ENCODE measurements around the gene RAPGEF4.
A peak's percentile ranks its signal among the peaks of the same experiment; 100 is the strongest.

RAPGEF4 gene

DNA sequence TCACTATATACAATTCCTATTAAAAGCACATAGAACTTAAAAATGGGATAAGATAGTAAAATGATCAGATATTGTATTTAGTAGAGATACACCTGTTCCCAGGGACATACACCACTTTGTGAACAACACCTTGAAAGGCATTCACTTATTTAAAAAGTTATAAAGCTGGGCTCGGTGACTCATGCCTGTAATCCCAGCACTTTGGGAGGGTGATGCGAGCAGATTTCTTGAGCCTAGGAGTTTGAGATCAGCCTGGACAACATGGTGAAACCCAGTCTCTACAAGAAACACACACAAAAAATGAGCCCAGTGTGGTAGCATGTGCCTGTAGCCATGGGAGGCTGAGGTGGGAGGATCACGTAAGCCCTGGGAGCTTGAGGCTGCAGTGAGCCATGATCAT is 90.9 kb downstream of the RAPGEF4 start:
- DNase-seq (ENCODE audit: low spot score): no peak

DNA sequence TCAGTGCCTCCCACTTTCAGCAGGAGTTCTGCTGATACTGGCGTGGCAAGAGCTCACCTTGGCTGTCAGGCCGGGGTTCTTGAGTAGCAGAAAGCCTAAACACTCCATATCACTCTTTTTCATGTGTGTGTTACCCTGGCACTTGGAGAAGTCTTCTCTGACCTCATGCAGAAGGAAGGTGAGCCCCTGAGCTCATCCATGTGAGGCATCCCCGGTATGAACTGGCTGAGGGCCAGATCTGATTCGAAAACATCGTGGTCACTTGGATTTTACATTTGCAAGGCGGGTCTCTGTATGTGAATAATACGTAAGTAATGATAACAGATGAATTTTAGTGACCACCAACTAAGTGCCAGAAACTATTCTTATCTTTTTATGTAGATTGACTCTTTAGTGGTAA is 93.6 kb downstream of the RAPGEF4 start:
- DNase-seq (ENCODE audit: low spot score): no peak

DNA sequence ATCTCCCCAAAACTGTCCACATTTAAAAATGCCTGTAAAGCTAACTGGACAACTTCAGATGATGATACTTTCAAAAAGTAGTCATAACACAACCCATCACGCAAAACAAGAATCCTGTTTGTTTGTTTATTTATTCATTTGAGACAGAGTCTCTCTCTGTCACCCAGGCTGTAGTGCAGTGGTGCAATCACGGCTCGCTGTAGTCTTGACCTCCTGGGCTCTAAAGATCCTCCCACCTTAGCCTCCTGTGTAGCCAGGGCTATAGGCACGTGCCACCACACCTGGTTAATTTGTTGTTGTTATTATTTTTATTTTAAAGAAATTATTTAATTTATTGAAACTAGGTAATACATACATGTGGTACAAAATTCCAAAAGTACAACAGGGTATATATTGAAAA is 94.8 kb downstream of the RAPGEF4 start:
- DNase-seq (ENCODE audit: low spot score): no peak

DNA sequence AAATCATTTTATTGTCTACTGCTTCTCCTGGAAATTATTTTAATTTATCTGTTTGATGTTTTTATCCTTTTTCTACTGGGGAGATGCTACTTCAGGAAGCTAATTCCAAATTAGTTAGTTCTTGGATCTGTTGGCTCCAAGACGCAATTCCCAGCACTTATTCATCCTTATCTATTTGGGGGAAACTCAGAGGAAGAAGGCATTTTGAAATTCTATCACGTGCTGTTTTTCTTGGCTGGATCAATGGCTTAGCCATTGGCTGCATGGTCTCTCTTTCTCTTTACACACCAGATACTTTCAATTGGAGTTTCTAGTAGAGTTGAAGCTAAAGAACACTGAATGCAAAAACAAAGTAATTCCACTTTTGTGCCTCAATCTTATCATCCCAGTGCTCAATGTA is 98.3 kb downstream of the RAPGEF4 start:
- DNase-seq (ENCODE audit: low spot score): no peak

DNA sequence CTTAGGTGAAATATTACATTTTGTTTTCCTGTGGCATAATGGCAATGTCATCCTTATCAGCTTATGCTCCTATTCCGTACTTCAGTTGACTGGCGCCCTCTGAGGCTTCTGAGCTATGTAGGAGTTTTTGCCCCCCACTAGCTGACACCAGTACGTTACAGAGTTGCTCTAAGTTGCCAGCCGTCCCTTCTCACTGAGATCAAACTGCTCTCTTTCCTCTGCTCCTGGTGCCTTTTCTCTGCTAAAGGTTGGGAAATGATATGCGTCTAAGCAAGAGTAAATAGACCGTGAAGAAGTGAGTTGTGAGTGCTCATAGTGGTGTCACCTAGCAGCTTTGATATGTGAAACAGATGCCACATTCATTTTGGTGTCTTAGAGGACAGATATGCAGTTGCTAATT is 99.2 kb downstream of the RAPGEF4 start:
- no peak for DNase-seq (ENCODE audit: low spot score)

DNA sequence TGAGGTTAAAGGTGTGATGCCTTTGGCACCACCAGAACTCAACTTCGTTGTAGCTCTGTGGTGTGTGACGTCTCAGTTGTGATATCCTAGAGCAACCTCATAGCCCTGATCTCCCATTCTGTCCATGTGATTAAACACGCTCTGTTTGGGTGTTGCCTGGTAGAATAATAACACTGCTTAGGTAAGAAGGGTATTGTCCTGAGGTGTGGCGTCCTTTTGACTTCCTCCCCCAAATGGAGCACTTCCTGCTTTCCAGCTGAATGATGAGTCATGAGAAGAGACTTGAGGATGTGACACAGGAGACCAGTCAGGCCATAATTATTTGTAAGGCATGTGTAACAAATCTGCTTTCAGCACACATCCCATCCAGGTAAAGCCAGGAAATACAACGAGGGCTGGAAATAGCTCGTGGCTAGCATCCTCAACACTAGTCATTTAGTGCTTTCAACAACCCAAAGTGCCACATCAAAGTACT is 100.7 kb downstream of the RAPGEF4 start:
- DNase-seq (ENCODE audit: low spot score): no peak

DNA sequence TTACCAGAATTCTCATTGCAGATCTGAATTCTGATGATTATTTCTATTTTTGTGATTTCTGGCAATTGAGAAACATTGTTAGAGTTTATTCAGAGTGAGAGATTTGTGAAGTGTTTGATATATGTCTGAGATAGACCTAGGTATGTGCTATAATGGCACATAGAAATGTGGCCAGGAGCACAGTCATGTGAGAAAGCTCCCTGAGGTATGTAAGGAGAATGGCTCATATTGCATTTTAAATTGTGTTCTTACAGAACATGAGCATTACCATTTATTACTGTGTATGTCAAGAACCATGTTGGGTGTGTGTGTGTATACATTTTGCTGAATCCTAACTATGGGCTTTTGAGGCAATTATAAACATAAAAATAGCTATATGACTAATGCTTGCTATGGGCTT is 101.2 kb downstream of the RAPGEF4 start:
- no peak for DNase-seq (ENCODE audit: low spot score)

DNA sequence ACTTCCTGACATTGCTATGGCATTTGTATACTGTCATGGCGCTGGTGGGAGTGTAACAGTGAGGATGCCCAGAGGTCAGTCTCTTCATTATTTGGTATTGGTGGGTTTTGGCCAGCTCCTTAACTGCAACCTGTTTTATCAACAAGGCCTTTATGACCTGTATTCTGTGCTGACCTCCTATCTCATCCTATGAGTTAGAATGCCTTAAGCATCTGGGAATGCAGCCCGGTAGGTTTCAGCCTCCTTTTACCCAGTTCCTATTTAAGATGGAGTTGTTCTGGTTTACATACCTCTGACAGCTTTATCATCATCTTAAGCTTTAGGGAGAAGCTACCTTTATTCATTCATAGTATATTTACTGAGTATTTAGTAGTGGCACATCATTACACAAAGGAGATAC is 103.8 kb downstream of the RAPGEF4 start:
- DNase-seq (ENCODE audit: low spot score): no peak

DNA sequence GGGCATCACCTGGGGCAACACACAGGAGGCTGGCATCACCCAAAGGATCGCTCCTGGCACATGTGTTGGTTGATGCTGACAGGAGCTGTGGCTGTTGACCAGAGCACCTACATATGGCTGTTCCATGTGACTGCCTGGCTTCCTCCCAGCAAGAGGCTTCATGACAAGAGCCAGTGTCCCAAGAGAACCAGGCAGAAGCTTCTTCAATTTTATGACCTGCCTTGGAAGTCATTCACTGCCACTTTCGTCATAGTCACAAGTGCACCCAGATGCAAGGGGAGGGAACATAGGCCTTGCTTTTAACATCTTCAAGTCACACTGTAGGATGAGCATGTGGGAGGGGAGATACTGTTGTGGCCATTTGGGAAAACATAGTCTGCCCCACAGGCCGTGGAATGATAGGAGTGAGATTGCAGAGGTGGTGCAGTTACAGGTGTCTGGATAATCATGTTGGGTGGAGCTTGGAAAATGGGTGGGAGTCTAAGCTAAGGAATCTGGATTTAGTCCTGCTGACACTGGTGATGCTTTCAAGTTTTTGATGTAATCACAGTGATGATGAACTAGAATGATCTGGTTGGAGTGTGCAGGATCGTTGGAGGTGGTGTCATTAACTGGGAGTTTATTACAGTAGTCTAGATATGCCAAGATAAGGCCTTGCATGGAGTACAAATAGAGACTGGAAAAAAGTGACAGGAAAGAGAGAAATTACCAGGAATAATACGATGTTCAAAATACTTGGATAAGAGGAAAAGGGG is 107.0 kb downstream of the RAPGEF4 start:
- DNase-seq (ENCODE audit: low spot score): no peak

DNA sequence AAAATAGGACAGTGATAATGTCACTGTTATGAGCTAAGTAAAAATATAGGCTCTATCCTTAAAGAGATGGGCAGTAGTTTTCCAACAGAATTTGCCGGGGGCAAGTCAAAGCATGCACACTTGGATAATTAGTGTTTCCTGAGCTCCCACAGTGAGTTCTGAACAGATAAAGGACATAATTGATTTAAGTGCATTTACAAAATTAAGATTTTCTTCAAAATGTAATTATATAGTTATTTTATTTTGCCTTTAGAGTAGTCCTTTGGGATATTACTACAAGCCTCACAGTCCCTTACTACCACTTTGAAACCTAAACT is 107.6 kb downstream of the RAPGEF4 start:
- DNase-seq (ENCODE audit: low spot score): no peak

DNA sequence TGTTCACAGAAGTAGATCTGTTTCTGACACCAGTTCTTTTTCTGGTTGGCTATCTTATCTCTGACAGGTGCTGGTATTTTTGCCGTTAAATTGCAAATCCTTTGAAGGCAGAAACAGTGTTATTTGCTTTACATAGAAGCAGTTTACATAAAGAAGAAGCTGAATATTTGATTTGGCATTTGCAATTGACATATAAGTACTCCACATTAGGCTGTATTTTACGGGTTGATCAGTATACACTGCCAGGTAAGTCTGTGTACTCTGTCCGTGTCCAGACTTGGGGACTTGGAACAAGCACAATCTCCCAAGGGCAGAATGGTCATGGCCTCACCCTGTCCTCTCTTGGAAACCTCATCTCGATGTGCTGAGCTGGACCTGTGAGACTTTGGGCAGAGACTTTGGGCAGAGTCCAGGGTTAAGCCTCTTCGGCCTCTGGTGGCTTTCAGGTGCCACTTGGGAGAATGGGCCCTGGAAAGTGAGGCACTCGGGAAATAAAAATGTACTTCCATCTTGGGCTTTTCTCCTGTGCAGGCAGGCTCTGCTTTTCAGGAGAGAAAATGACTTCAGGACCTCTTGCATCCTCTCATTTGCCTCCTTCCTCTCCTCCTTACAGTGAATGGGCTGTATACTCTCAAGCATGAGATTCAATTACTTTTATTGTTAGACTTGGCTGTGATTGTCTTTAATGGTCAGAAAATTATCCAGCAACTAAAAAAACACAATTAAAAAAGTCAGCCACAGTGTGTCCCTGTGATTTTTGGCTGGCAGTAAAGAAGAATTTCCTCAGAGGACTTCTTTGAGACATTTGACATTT is 108.5 kb downstream of the RAPGEF4 start:
- DNase-seq (ENCODE audit: low spot score): no peak

DNA sequence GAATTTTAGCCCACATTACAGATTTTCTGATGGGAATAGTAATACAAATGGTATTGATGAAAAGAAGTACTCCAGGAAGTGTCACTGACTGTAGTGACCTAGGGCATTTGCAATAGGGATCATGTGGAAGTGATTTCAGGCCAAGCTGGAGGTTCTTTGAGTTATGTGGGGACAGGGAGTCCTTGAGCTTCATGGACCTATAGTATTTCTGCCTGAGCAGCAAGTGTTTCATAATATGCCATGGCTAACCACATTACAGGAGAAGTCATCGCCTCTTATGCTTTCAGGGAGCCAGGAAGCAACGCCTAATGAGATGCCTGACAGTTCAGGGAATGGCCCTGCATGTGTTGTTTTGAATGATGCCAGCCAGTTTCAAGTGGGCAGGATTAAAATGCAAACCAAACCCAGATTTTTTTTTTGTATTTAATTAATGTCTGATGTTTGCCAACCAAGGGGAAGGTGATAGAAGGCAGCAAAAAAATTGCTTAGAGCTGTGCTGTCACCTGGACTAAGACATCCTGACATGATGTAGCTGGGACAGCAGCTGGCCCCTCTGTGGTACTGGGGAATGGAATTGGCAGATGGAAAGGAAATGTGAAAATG is 109.5 kb downstream of the RAPGEF4 start:
- no peak for DNase-seq (ENCODE audit: low spot score)

DNA sequence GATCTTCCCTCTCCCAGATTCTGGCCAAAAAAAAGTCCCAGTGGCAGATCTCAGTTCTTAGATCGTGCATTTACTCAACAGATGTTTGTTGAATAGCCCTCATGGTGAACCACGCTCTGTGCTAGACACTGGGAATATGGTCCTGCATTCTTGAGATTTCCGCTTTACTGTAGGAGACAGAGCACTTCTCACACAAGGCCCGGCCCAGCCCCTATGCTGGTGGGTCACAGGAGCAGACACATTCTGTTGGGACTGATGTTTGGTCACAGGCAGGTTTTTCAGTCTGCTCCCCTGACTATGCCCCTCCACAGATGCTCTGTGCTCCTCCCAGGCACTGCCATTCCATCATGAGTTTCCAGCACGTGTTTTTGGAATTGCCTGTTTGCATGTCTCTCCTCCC is 110.9 kb downstream of the RAPGEF4 start:
- DNase-seq (ENCODE audit: low spot score): no peak

DNA sequence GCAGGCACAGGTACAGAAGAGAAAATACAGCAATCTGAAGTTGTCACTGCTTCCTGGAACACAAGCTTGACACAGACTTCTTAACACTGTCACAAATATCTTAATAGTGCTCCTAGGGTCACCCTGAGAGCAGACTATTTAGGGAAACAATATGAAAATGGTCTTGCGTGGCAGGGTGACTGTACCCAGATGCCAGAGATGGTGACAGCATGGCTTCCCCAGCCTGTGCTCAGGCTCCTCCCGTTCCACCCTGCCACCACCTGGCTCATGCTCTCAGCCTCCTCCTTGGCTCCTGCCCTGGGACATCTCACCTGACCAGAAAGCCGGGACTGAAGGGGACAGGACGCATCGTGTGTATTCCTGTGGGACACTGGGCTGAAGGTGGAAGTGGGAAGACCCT is 111.5 kb downstream of the RAPGEF4 start:
- DNase-seq (ENCODE audit: low spot score): no peak

DNA sequence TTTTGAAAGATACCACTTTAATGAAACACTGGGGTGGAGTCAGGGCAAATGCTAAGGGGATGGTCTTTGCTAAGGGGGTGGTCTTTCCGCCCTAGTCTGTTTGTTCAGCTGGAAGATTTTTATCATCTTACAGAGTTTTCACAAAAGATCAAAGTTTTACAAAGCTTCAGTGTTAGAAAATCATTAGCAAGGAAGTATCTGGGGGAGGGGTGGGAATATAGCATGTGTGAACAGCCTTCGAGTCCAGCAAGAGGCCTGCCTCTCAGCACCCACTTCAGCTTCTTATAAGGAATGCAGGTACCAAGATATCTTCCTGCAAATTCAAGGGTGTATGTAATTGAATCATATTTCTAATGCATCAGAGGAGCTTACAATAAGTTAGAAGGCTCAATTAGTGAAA is 112.9 kb downstream of the RAPGEF4 start:
- DNase-seq (ENCODE audit: low spot score): no peak

DNA sequence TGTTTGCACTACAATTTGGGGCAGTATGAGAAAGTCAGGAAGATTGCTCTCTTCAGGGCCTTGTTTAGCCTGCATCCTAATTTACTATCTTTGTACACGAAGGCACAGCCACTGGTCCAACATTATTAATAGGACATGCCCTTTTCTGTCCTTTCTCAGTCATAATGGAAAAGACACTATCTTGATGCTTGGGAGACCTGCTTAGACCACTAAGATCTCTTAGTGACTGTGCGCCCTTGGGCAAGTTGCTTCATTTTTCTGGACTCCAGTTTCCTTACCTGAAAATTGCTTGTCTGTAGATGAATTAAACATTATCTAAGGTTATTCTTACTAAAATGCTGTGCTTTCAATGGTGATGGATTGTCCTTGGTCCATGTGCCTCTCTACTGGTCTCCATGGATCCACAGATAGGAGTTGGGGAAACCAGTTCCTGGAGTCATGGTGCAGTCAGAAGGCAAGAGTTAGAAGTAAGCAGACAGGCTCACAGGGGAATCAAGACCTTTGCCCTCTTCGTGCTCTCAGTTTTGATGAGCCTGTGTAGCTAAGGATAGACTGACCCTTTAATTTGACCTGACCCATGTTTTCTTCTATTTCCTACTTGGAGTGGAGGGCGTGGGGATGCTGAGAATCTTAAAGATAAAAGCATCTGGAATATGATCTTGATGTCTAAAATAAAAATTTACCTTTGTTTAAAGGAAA is 114.0 kb downstream of the RAPGEF4 start:
- DNase-seq (ENCODE audit: low spot score): no peak

DNA sequence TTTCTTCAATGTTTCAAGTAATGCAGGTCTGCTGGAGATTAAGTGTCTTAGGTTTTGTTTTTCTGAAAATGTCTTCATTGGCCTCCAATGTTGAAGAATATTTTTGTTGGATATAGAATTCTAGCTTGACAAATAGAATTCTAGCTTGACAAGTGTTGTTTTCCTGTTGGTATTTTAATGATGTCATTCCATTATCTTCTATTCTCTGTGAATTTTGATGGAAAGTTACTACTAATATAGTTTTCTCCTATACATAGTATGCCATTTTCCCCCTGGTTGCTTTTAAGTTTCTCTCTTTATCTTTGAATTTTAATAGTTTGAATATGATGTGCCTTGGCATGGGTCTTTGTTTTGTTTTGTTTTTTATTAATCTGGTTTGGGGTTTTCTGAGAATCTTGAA is 119.9 kb downstream of the RAPGEF4 start:
- no peak for DNase-seq (ENCODE audit: low spot score)

DNA sequence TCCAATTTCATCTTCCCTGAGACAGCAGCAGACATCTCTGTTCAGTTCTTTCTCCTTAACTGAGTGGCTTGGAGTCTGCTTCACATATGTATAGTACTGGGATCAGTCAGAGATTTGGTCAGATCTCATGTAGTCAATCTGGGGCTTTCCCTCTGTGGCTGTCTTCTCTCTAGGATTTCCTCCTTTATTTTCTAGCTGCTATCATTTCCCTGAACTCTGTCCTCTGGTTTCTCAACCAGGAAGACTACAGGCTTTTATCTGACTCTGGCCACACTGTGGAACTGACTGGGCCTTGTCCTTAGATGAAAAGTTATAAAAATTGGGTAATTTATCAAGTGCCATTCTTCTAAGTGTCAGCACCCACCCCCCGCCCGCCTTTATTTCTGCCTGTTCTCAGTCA is 121.0 kb downstream of the RAPGEF4 start:
- DNase-seq (ENCODE audit: low spot score): no peak

DNA sequence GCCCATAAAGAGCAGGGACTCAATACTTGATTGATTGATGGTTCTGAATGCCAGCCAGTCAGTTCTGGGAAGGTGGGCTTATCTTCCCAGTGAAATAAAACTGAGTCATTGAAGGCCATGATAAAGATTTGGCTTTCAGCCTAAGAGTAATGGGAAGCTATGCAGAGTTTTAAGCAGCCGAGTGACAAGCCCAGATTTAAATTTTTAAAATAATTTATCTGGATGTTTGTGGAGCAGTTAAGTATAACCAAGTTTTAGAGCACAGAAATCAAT is 122.8 kb downstream of the RAPGEF4 start:
- no peak for DNase-seq (ENCODE audit: low spot score)

DNA sequence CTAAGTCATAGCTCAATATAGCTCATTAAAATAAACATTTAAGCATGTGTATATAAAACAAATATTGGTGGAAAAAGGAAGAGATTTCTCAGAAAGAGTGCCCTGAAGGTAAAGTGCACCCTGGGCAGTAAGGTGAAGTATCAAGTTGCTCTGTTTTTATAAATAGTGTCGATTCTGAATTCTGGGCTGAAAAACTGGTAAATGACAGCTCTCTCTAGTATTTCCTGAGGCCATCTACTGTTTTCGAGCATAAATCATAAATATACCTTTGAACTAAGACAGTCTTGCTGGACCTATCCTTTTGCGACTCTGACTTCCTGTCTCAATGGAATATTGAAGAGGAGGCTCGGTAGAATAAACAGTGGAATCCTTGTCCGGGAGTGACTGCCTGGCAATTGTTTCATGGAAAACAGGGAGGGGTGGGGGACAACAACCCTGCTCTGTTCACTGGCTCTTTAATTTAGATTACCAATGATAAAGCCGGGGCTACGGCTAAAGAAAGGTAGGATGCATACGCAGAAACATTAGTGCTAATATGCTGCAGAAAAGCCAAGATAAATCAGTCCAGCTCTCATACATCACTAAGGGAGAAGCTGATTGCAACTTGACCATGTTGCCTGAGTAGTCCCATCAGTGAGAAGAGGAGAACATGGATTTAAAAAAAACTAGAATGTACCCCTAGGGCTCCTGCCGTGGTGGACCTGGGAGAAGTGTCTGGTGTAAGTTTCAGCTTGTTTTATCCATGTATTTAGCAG is 124.1 kb downstream of the RAPGEF4 start:
- DNase-seq (ENCODE audit: low spot score): peak; percentile 31

DNA sequence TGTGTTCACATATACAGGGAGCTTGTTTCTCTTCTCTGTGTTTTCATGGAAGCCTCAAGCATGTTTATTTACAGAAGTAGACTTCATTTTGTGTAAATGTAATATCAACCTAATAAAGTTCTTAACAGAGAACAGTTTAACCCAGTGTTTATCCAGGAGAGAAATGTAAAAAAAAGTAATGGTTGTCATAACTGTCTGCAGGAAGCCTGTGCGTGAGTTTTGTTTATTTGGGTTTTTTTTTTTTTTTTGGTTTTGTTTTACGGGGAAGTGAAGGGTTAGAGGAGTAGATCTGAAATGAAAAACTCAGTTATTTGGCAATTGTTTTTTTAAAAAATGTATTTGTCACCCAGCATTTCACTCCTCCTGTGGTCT is 124.7 kb downstream of the RAPGEF4 start:
- DNase-seq (ENCODE audit: low spot score): no peak

DNA sequence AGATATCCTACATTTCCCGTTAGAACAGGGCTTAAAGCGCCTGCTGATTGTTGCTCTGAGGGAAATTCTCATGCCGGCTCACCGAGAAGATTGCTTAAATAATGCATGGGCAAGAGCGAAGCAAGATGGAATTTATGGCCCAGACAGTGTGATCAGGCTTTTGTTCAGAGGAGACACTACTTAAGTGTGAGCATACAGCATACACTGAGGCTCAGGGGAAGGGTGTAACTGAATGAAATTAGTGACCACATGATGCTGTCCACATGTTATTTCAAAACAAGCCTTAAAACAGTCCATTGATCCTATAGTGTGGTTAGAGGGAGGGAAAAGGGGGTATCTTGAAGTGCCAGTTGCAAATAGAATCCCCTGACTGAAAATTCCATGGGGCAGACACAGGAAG is 125.5 kb downstream of the RAPGEF4 start:
- DNase-seq (ENCODE audit: low spot score): no peak
